K562 (cell line): ENCODE data around the gene PPP1R3A. TPM values are rescaled to one million over a fixed set of nuclear protein-coding genes. Genes with fewer than 3 reads are reported as not detected.

Source experiments
- ATAC-seq: fragments of 200-7000 bp; cut with Tn5 transposase; 3 replicates; pipeline ENCODE4 v1.9.1; 2020; ENCODE audit warnings: moderate library complexity
- Bru-seq: library from RNA; stranded (reverse); fragments of 400-500 nt; gene quantifications from one replicate; lab custom pipeline; 2021; lab: Mats Ljungman, UMichigan
- BruChase-seq, 2 experiments: library from RNA; stranded (reverse); fragments of 400-500 nt; gene quantifications; one replicate each; lab custom pipeline; 2021; lab: Mats Ljungman, UMichigan
- BruUV-seq: library from RNA; stranded (reverse); fragments of 400-500 nt; replicated peaks from 2 replicates; lab custom pipeline; 2021; lab: Mats Ljungman, UMichigan
- CTCF ChIA-PET: fragments of 300-600 bp; formaldehyde crosslinking; extraction: SDS; loops from one replicate; lab custom pipeline; 2021; ENCODE audit warnings: low intra/inter-chr PET ratio; lab: Yijun Ruan, JAX
- POLR2A ChIA-PET: fragments of 300-600, 350-650 bp; sonication (Branson Sonifier 250); formaldehyde crosslinking; extraction: SDS; loops from one replicate; lab custom pipeline; 2021; ENCODE audit warnings: antibody characterized with exemption, inconsistent platforms; lab: Yijun Ruan, JAX
- DNase-seq, 4 experiments: peaks; one replicate each; pipeline versions ENCODE4 v3.0.0 to v3.0.0-alpha.2; 2011 to 2018; ENCODE audit warnings: low spot score in 3 of 4, mixed read lengths in 3 of 4; ENCODE audit errors: extremely low read depth in 1 of 4
- FAIRE-seq: peaks from 2 replicates; lab custom pipeline; 2011; peaks lifted over from hg19 to GRCh38; lab: Jason Lieb, UNC
- H2AFZ ChIP-seq: 2 replicates; pipeline ENCODE4 v1.6.0; 2011; ENCODE audit warnings: low read depth, low read length, control low read depth, inconsistent platforms
- H3K27ac ChIP-seq: fragments of 200-600 bp; 3 replicates; pipeline ENCODE4 v1.8.0; 2011; ENCODE audit warnings: low read depth, mild to moderate bottlenecking, control low read depth, inconsistent platforms, low read length, moderate library complexity, mixed read lengths; ENCODE audit errors: extremely low read depth
- H3K27me3 ChIP-seq, 2 experiments: fragments of 300-600 bp in 1 of 2; 2 replicates in 1 of 2; 3 replicates in 1 of 2; pipeline versions ENCODE4 v1.6.0 to v1.8.0; 2011; ENCODE audit warnings: inconsistent platforms in 2 of 2, low read length in 2 of 2, mild to moderate bottlenecking in 1 of 2, mixed read lengths in 1 of 2, moderate library complexity in 1 of 2; ENCODE audit not compliant: control insufficient read depth in 2 of 2, insufficient read depth in 2 of 2
- H3K36me3 ChIP-seq: fragments of 300-600 bp; 3 replicates; pipeline ENCODE4 v1.8.0; 2011; ENCODE audit warnings: mild to moderate bottlenecking, low read length, inconsistent platforms; ENCODE audit not compliant: control insufficient read depth, insufficient read depth
- H3K4me1 ChIP-seq, 2 experiments: fragments of 200-600 bp in 1 of 2; replicated peaks in 1 of 2; 2 replicates in 1 of 2; 3 replicates in 1 of 2; pipeline versions ENCODE4 v1.5.1 to v1.8.0; 2011; ENCODE audit warnings: inconsistent platforms in 2 of 2, low read length in 2 of 2, mild to moderate bottlenecking in 1 of 2, mixed read lengths in 1 of 2, moderate library complexity in 1 of 2; ENCODE audit not compliant: control insufficient read depth in 2 of 2, insufficient read depth in 2 of 2
- H3K4me2 ChIP-seq: 2 replicates; pipeline ENCODE4 v1.6.1; 2011; ENCODE audit warnings: low read length, control low read depth, inconsistent platforms, mixed read lengths; ENCODE audit not compliant: insufficient read depth
- H3K4me3 ChIP-seq: fragments of 200-600 bp; sonication (generic), shearing (Covaris generic); 2 replicates; pipeline ENCODE4 v1.5.1; 2016; ENCODE audit warnings: control low read depth, inconsistent platforms
- H3K79me2 ChIP-seq: fragments of 200-600 bp; 3 replicates; pipeline ENCODE4 v1.8.0; 2011; ENCODE audit warnings: low read length, inconsistent platforms; ENCODE audit not compliant: control insufficient read depth, insufficient read depth
- H3K9ac ChIP-seq, 2 experiments: 2 replicates each; pipeline versions ENCODE4 v1.6.0 to v1.6.1; 2011; ENCODE audit warnings: low read depth in 2 of 2, low read length in 2 of 2, control low read depth in 1 of 2, inconsistent platforms in 1 of 2, mild to moderate bottlenecking in 1 of 2, mixed read lengths in 1 of 2; ENCODE audit not compliant: insufficient read depth in 1 of 2
- H3K9me1 ChIP-seq: one replicate; pipeline ENCODE4 v1.6.0; 2011; ENCODE audit warnings: inconsistent platforms, mild to moderate bottlenecking, low read length, moderate library complexity; ENCODE audit not compliant: control insufficient read depth, insufficient read depth
- H3K9me3 ChIP-seq: replicated peaks from 2 replicates; pipeline ENCODE4 v1.5.1; 2011; ENCODE audit warnings: low read depth, low read length, inconsistent platforms; ENCODE audit not compliant: control insufficient read depth, insufficient read depth
- H4K20me1 ChIP-seq: replicated peaks from 2 replicates; pipeline ENCODE4 v1.6.1; 2011; ENCODE audit warnings: low read length, inconsistent platforms, mixed read lengths; ENCODE audit not compliant: control insufficient read depth, insufficient read depth
- DACH1 ChIP-seq: fragments of 450-650 bp; IDR thresholded peaks from 2 replicates; pipeline ENCODE4 v1.6.1; 2018; ENCODE audit not compliant: partially characterized antibody
- E2F3 ChIP-seq: fragments of 250-450 bp; sonication (Bioruptor Pico); IDR thresholded peaks from 2 replicates; pipeline ENCODE4 v1.4.0; 2020; ENCODE audit warnings: mild to moderate bottlenecking
- LEF1 ChIP-seq: fragments of 450-650 bp; IDR thresholded peaks from 2 replicates; pipeline ENCODE4 v1.6.1; 2016; ENCODE audit warnings: mild to moderate bottlenecking
- RBM25 ChIP-seq: fragments of 200-400 bp; formaldehyde crosslinking; IDR thresholded peaks from 2 replicates; pipeline ENCODE4 v1.6.1; 2018; ENCODE audit warnings: low read length, low read depth, moderate library complexity; ENCODE audit not compliant: severe bottlenecking
- XRCC3 ChIP-seq: fragments of 450-650 bp; IDR thresholded peaks from 2 replicates; pipeline ENCODE4 v1.6.1; 2017; ENCODE audit warnings: mild to moderate bottlenecking, moderate library complexity
- ZBTB17 ChIP-seq: fragments of 450-650 bp; formaldehyde crosslinking; IDR thresholded peaks from 2 replicates; pipeline ENCODE4 v1.4.0; 2020; ENCODE audit warnings: mild to moderate bottlenecking
- WGBS: fragments of 100-300 bp; shearing (Covaris generic); methylation state at CpG from one replicate; pipeline ENCODE4 v1.1.6; 2016; ENCODE audit warnings: low coverage, mixed read lengths; ENCODE audit not compliant: insufficient coverage; ENCODE audit errors: missing lambda C conversion rate; 5-methylcytosine and 5-hydroxymethylcytosine counted together
- in situ Hi-C: fragments of 300-500 bp; cut with MboI; formaldehyde crosslinking; loops from 4 replicates; pipeline ENCODE4 v1.15.0; 2018; ENCODE audit warnings: inconsistent platforms, mixed read lengths
- intact Hi-C: fragments of 100-400 bp; cut with micrococcal nuclease; formaldehyde crosslinking; loops from 2 replicates; pipeline ENCODE4 v1.14.2; 2022
- long read RNA-seq, 3 experiments: library from polyadenylated mRNA in 2 of 3; library from RNA in 1 of 3; unstranded in 2 of 3; stranded (forward) in 1 of 3; transcript quantifications; one replicate each; pipeline ENCODE4 v2.0.0, GENCODE V29; 2019 to 2022
- polyA minus RNA-seq, 3 experiments: library from RNA; depleted of rRNA, polyadenylated mRNA; stranded (reverse); fragments of >200 nt; gene quantifications; 2 replicates each; pipeline ENCODE4 v1.2.3, GENCODE V29; 2011
- polyA plus RNA-seq, 8 experiments: library from polyadenylated mRNA; depleted of rRNA in 4 of 8; stranded (reverse) in 5 of 8; unstranded in 3 of 8; fragments of >200 nt; fragmentation: Nextera tagmentation in 2 of 8; fragmentation: Illumina TruSeq in 1 of 8; extraction: Ambion mirVana in 2 of 8; extraction: Trizol in 1 of 8; gene quantifications; 2 replicates each; pipeline versions ENCODE4 v1.2.1 to v1.2.3, GENCODE V29; 2011 to 2014; ENCODE audit warnings: inconsistent platforms in 1 of 8, missing spikeins in 1 of 8
- total RNA-seq, 7 experiments: library from RNA; depleted of rRNA in 6 of 7; stranded (reverse); fragments of >200 nt in 6 of 7; fragmentation: Illumina TruSeq in 2 of 7; extraction: Trizol in 2 of 7; gene quantifications; 2 replicates each; pipeline versions ENCODE4 v1.2.1 to v1.2.3, GENCODE V29; 2011 to 2021; ENCODE audit warnings: low replicate concordance in 1 of 7
- TF ChIP-seq, protein P1 (sequence below): fragments of 450-650 bp; IDR thresholded peaks from 2 replicates; pipeline ENCODE4 v1.6.1; 2016; ENCODE audit warnings: low read depth

The PPP1R3A gene, protein sequence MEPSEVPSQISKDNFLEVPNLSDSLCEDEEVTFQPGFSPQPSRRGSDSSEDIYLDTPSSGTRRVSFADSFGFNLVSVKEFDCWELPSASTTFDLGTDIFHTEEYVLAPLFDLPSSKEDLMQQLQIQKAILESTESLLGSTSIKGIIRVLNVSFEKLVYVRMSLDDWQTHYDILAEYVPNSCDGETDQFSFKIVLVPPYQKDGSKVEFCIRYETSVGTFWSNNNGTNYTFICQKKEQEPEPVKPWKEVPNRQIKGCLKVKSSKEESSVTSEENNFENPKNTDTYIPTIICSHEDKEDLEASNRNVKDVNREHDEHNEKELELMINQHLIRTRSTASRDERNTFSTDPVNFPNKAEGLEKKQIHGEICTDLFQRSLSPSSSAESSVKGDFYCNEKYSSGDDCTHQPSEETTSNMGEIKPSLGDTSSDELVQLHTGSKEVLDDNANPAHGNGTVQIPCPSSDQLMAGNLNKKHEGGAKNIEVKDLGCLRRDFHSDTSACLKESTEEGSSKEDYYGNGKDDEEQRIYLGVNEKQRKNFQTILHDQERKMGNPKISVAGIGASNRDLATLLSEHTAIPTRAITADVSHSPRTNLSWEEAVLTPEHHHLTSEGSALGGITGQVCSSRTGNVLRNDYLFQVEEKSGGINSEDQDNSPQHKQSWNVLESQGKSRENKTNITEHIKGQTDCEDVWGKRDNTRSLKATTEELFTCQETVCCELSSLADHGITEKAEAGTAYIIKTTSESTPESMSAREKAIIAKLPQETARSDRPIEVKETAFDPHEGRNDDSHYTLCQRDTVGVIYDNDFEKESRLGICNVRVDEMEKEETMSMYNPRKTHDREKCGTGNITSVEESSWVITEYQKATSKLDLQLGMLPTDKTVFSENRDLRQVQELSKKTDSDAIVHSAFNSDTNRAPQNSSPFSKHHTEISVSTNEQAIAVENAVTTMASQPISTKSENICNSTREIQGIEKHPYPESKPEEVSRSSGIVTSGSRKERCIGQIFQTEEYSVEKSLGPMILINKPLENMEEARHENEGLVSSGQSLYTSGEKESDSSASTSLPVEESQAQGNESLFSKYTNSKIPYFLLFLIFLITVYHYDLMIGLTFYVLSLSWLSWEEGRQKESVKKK
- not detected in 2 replicates for total RNA-seq (2011; cell fraction: chromatin; rRNA removed; ENCODE audit: low replicate concordance)
- 0.13 TPM in 1 of 2 replicates, not detected in the other for total RNA-seq (2011; cell fraction: nucleolus; rRNA removed)
- not detected in 2 replicates for total RNA-seq (2011; cell fraction: nucleoplasm; rRNA removed)
- total RNA-seq (2014; rRNA removed) (not detected in 2 replicates), total RNA-seq (2014; rRNA removed; fragmentation: Illumina TruSeq; extraction: Trizol) (0.13 TPM in 1 of 2 replicates, not detected in the other), total RNA-seq (2015; rRNA removed; fragmentation: Illumina TruSeq; extraction: Trizol) (0.04 TPM in 1 of 2 replicates, not detected in the other), total RNA-seq (2021) (0.07 TPM in 1 of 2 replicates, not detected in the other), polyA plus RNA-seq (2011; rRNA removed) (not detected in 2 replicates), polyA plus RNA-seq (2014; fragmentation: Illumina TruSeq; extraction: Trizol) (0.03 TPM in 1 of 2 replicates, not detected in the other), polyA plus RNA-seq (2014; fragmentation: Nextera tagmentation; extraction: Ambion mirVana) (under 1 TPM in 1 of 2 experiments, not detected in 1; 0.01 TPM), polyA plus RNA-seq (2014; rRNA removed) (0.04 TPM in 1 of 2 replicates, not detected in the other), polyA minus RNA-seq (2011; rRNA and poly(A)+ RNA removed) (not detected in 2 replicates), Bru-seq, nascent RNA (not detected), BruChase-seq, experiment 1, labeled RNA remaining after a 2-hour chase (percentile 7 among the genes with signal in this experiment), BruChase-seq, experiment 2, labeled RNA remaining after a 6-hour chase (percentile 3 among the genes with signal in this experiment)
- not detected in 2 replicates for polyA plus RNA-seq (2011; cell fraction: cytosol; rRNA removed)
- not detected in 2 replicates for polyA plus RNA-seq (2011; cell fraction: nucleus; rRNA removed)
- polyA plus RNA-seq (2012) = 0.14 TPM in 1 of 2 replicates, not detected in the other
- polyA minus RNA-seq (2011; cell fraction: cytosol; rRNA and poly(A)+ RNA removed) = not detected in 2 replicates
- not detected in 2 replicates for polyA minus RNA-seq (2011; cell fraction: nucleus; rRNA and poly(A)+ RNA removed)
- long read RNA-seq, experiment 1 = 0 reads
- long read RNA-seq, experiment 2 = 0 reads
- long read RNA-seq, experiment 3 = 0 reads

DNA sequence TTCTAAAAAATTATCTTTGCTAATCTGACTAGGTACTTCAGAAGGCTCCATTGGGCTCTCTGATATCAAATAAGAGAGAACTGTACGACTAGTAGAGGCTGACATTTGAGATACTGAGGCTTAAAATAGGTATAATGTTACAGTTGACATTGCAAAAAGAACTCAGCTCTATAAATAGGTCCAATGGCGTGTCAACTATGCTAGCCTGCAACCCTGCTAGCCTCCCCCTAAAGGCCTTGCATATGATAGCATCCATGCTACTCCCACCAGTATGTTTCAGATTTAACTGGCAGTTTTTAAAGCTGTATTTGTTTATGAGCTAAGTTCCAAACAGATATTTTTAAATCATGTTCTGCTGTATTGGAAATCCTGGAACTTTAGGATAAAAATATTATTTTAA lies at the start of gene PPP1R3A:
PPP1R3A (minus strand) TSS at position 64 of the 400 bp plus-strand sequence; CDS start at position 51, 13 bp downstream.
- no peaks in the 10 kb centered on the region for H4K20me1 ChIP-seq
- CTCF ChIA-PET = no interaction called here
- no peak within 1 kb of the TSS for H3K4me3 ChIP-seq
- FAIRE-seq = no peak
- no peaks in the 10 kb centered on the region for H3K9me3 ChIP-seq
- WGBS = 0% methylated on average over 2 of the region's 2 CpGs
- no peaks in the 10 kb centered on the region for H3K27me3 ChIP-seq
- ATAC-seq = no peak
- no peaks in the 10 kb centered on the region for H3K9me1 ChIP-seq
- H3K79me2 ChIP-seq = no peaks in the 10 kb centered on the region
- no peak within 1 kb of the TSS for H2AFZ ChIP-seq
- H3K9ac ChIP-seq = no peak within 1 kb of the TSS
- no peak within 1 kb of the TSS for H3K4me2 ChIP-seq
- no peaks in the 10 kb centered on the region for H3K36me3 ChIP-seq
- intact Hi-C loops (no loop called here), in situ Hi-C loops (no loop called here)
- POLR2A ChIA-PET = no interaction called here
- H3K27ac ChIP-seq = no peak within 1 kb of the TSS
- no TSS peak for BruUV-seq
- DNase-seq = no peak
- no peaks in the 10 kb centered on the region for H3K4me1 ChIP-seq
- TF ChIP-seq RBM25 (no peak), DACH1 (no peak), ZBTB17 (CRISPR knock-in tag) (no peak), E2F3 (no peak), XRCC3 (no peak), LEF1 (no peak)
- TF ChIP-seq, protein P1, sequence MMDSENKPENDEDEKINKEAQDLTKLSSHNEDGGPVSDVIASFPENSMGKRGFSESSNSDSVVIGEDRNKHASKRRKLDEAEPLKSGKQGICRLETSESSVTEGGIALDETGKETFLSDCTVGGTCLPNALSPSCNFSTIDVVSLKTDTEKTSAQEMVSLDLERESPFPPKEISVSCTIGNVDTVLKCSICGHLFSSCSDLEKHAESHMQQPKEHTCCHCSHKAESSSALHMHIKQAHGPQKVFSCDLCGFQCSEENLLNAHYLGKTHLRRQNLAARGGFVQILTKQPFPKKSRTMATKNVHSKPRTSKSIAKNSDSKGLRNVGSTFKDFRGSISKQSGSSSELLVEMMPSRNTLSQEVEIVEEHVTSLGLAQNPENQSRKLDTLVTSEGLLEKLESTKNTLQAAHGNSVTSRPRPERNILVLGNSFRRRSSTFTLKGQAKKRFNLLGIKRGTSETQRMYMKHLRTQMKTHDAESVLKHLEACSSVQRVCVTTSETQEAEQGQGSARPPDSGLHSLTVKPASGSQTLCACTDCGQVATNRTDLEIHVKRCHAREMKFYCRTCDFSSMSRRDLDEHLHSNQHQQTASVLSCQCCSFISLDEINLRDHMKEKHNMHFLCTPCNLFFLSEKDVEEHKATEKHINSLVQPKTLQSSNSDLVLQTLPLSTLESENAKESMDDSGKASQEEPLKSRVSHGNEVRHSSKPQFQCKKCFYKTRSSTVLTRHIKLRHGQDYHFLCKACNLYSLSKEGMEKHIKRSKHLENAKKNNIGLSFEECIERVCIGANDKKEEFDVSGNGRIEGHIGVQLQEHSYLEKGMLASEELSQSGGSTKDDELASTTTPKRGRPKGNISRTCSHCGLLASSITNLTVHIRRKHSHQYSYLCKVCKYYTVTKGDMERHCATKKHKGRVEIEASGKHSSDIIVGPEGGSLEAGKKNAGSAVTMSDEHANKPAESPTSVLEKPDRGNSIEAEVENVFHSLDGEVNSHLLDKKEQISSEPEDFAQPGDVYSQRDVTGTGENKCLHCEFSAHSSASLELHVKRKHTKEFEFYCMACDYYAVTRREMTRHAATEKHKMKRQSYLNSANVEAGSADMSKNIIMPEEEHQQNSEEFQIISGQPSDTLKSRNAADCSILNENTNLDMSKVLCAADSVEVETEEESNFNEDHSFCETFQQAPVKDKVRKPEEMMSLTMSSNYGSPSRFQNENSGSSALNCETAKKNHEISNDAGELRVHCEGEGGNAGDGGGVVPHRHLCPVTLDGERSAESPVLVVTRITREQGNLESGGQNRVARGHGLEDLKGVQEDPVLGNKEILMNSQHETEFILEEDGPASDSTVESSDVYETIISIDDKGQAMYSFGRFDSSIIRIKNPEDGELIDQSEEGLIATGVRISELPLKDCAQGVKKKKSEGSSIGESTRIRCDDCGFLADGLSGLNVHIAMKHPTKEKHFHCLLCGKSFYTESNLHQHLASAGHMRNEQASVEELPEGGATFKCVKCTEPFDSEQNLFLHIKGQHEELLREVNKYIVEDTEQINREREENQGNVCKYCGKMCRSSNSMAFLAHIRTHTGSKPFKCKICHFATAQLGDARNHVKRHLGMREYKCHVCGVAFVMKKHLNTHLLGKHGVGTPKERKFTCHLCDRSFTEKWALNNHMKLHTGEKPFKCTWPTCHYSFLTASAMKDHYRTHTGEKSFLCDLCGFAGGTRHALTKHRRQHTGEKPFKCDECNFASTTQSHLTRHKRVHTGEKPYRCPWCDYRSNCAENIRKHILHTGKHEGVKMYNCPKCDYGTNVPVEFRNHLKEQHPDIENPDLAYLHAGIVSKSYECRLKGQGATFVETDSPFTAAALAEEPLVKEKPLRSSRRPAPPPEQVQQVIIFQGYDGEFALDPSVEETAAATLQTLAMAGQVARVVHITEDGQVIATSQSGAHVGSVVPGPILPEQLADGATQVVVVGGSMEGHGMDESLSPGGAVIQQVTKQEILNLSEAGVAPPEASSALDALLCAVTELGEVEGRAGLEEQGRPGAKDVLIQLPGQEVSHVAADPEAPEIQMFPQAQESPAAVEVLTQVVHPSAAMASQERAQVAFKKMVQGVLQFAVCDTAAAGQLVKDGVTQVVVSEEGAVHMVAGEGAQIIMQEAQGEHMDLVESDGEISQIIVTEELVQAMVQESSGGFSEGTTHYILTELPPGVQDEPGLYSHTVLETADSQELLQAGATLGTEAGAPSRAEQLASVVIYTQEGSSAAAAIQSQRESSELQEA = no peak
